Activated CD4-positive, alpha-beta T cell treated with anti-CD3 and anti-CD28 coated beads for 36 hours (primary cell): ENCODE measurements around the gene GCLC. TPM values are rescaled to one million over a fixed set of nuclear protein-coding genes. Genes with fewer than 3 reads are reported as not detected.
"Not testable (repeated sequence)": the region's sequence is repeated elsewhere in the genome, so short reads cannot be mapped to it uniquely, and the experiment has no call there.

Source experiments
- ATAC-seq: fragments of 200-7000 bp; cut with Tn5 transposase; one replicate; pipeline ENCODE4 v1.10.0; 2021; ENCODE audit warnings: mild to moderate bottlenecking, moderate library complexity
- CTCF ChIA-PET: fragments of 350-600 bp; sonication (Branson Sonifier 250); formaldehyde crosslinking; loops from one replicate; lab custom pipeline; 2021; ENCODE audit warnings: antibody characterized with exemption; lab: Charles Lee
- POLR2A ChIA-PET: fragments of 350-600 bp; sonication (Branson Sonifier 250); formaldehyde crosslinking; loops from one replicate; lab custom pipeline; 2021; ENCODE audit warnings: antibody characterized with exemption, inconsistent platforms; lab: Charles Lee
- DNase-seq: peaks from one replicate; pipeline ENCODE4 v3.0.0-alpha.2; 2020
- H3K27ac Mint-ChIP-seq: one replicate; pipeline ENCODE4 v1.8.0; 2021; ENCODE audit warnings: mixed read lengths
- H3K27me3 Mint-ChIP-seq: one replicate; pipeline ENCODE4 v1.8.0; 2021; ENCODE audit warnings: mixed read lengths
- H3K36me3 Mint-ChIP-seq: one replicate; pipeline ENCODE4 v1.8.0; 2021; ENCODE audit warnings: low read depth, mixed read lengths
- H3K4me1 Mint-ChIP-seq: one replicate; pipeline ENCODE4 v1.8.0; 2021; ENCODE audit warnings: mixed read lengths
- H3K4me3 Mint-ChIP-seq: one replicate; pipeline ENCODE4 v1.8.0; 2021; ENCODE audit warnings: mild to moderate bottlenecking, moderate library complexity, mixed read lengths
- H3K9me3 Mint-ChIP-seq: one replicate; pipeline ENCODE4 v1.8.0; 2021; ENCODE audit warnings: low read depth, mixed read lengths
- intact Hi-C, 2 experiments: fragments of 100-400 bp; cut with DNase I in 1 of 2; cut with micrococcal nuclease in 1 of 2; formaldehyde crosslinking; loops; one replicate each; pipeline versions ENCODE4 v1.14.2 to v1.15.1; 2022 to 2024; cut with DNase I, micrococcal nuclease
- total RNA-seq, 2 experiments: library from RNA; stranded (reverse); gene quantifications; one replicate each; pipeline ENCODE4 v1.2.3, GENCODE V29; 2021

GCLC gene
- total RNA-seq, 2 experiments from 2014 or later = 18.2 to 23.5 TPM

GRCh38 chr6:53492860-53493634 lies 51.9 kb downstream of the GCLC start:
- Mint-ChIP-seq H3K4me3 (no peak overlapping the region), H3K36me3 (no peaks in the 10 kb centered on the region), H3K9me3 (no peaks in the 10 kb centered on the region), H3K27ac (no peak overlapping the region), H3K4me1 (peaks cover 24% of the 10 kb centered on the region), H3K27me3 (peaks cover 16% of the 10 kb centered on the region)
- ChIA-PET POLR2A (interaction anchor here (0.6 to 0.7 kb wide), 2 partner anchors 52 to 235 kb away, joined by 3 read pairs; partner anchors contain the start of gene GCLC), CTCF (interaction anchor here (0.6 to 6.9 kb wide), 58 partner anchors 9 to 455 kb away, joined by 3 to 148 read pairs (median 4); partner anchors contain the start of gene GCLC)
- peak; percentile 72 for DNase-seq
- peak; percentile 96 for ATAC-seq
- intact Hi-C loops = loop anchor here (1.0 to 10.0 kb wide), 9 partner anchors 51 to 462 kb away; no protein-coding TSS in a partner anchor

DNA sequence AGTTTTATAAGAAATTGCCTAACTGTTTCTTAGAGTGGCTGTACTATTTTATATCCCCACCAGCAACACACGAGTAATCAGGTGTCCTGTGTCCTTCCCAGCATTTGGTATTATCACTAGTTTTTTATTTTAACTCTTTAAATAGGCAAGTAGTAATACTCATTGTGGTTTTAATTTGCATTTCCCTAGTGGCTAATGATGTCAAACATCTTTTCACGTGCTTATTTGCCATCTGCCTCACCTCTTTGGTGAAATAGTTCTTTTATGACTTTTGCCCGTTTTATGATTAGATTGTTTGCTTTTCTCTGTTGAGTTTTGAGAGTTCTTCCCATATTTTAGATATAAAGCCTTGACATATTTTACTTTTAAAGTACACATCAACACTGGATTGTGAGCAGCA lies 57.8 kb downstream of the GCLC start:
- H3K9me3 Mint-ChIP-seq = no peaks in the 10 kb centered on the region
- H3K36me3 Mint-ChIP-seq = no peaks in the 10 kb centered on the region
- H3K4me3 Mint-ChIP-seq = no peak overlapping the region
- ChIA-PET CTCF (interaction anchor here (1.1 kb wide), 1 partner anchor 315 kb away, joined by 3 read pairs; no protein-coding TSS in a partner anchor), POLR2A (no interaction called here)
- intact Hi-C loops = loop anchor here in 1 of 2 experiments (10.0 kb wide), 2 partner anchors 672 to 762 kb away; no protein-coding TSS in a partner anchor
- H3K4me1 Mint-ChIP-seq = peaks cover 2% of the 10 kb centered on the region
- H3K27me3 Mint-ChIP-seq = peaks cover 29% of the 10 kb centered on the region
- ATAC-seq (no peak), DNase-seq (no peak)
- H3K27ac Mint-ChIP-seq = no peak overlapping the region

DNA sequence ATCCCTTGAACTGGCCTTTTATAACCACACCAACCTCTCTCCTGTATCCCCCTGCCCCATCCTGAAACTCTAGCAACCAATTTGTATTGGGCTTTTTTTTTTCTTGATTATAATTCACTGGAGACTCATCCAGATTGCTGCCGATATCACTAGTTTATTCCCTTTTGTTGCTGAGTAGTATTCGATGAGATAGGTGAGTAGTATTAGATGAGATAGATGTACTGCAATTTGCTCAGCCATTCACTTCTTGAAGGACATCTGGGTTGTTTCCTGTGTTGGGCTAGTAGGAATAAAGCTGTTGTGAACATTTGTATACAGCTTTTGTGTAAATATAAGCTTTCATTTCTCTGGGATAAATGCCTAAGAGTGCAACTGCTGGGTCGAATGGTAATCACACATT lies 58.2 kb downstream of the GCLC start:
- H3K27me3 Mint-ChIP-seq = peaks cover 27% of the 10 kb centered on the region
- ChIA-PET CTCF (no interaction called here), POLR2A (no interaction called here)
- ATAC-seq (no peak), DNase-seq (no peak)
- no peak overlapping the region for H3K27ac Mint-ChIP-seq
- no peak overlapping the region for H3K4me3 Mint-ChIP-seq
- intact Hi-C loops = loop anchor here in 1 of 2 experiments (10.0 kb wide), 2 partner anchors 672 to 762 kb away; no protein-coding TSS in a partner anchor
- no peaks in the 10 kb centered on the region for H3K9me3 Mint-ChIP-seq
- no peaks in the 10 kb centered on the region for H3K36me3 Mint-ChIP-seq
- H3K4me1 Mint-ChIP-seq = peaks cover 4% of the 10 kb centered on the region

DNA sequence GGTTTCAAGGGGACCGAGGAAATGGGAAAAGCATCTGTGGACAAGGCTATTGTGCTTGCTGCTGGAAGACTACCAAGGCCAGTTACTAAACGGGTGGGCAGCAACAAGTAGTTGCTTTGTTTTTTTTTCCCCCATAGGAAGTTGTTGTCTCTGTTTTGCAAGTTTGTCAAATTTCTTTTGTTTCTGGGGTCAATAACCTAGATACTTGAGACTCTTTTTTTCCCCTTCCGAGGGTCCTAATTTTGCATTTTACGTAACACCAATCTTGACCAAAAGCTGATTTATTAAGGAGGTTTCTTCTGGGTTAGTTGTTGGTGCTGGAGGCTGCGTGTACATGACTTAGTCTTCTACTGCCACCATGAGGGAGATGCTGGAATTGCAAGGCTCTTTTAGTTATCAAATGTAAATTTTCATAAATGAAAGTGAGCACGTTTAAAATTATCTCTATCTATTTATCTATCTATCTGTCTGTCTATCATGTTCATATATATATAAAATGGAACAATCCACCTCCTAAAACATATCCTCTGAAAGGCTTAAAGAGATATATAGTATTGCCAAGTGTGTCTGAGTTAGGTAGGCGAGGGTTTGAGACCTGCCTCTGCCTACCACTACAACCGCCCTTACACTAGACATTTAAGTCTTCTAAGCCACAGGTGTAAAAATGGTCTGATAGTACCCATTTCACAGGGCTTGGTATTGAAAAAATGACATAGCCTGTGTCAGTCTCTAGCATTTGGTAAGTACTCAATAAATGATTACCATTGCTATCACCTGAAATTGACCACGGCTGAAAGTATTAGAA lies 60.2 kb downstream of the GCLC start:
- H3K27me3 Mint-ChIP-seq = peaks cover 21% of the 10 kb centered on the region
- no peaks in the 10 kb centered on the region for H3K9me3 Mint-ChIP-seq
- intact Hi-C loops = loop anchor here (1.0 to 10.0 kb wide), 7 partner anchors 42 to 760 kb away; no protein-coding TSS in a partner anchor
- CTCF ChIA-PET = interaction anchor here (0.6 to 4.6 kb wide), 30 partner anchors 8 to 474 kb away, joined by 3 to 69 read pairs (median 4); no protein-coding TSS in a partner anchor
- DNase-seq = peak; percentile 82
- no peak overlapping the region for H3K27ac Mint-ChIP-seq
- H3K36me3 Mint-ChIP-seq = no peaks in the 10 kb centered on the region
- no peak for ATAC-seq
- POLR2A ChIA-PET = interaction anchor here (0.6 to 0.7 kb wide), 2 partner anchors 48 to 234 kb away, joined by 4 to 5 read pairs; no protein-coding TSS in a partner anchor
- H3K4me1 Mint-ChIP-seq = peaks cover 11% of the 10 kb centered on the region
- no peak overlapping the region for H3K4me3 Mint-ChIP-seq

GRCh38 chr6:53483423-53484353 lies 61.2 kb downstream of the GCLC start:
- ATAC-seq (peak; percentile 55), DNase-seq (peak; percentile 34)
- ChIA-PET CTCF (interaction anchor here (0.6 to 4.6 kb wide), 25 partner anchors 9 to 401 kb away, joined by 3 to 69 read pairs (median 4); no protein-coding TSS in a partner anchor), POLR2A (interaction anchor here (0.7 kb wide), 1 partner anchor 19 kb away, joined by 3 read pairs; no protein-coding TSS in a partner anchor)
- H3K4me1 Mint-ChIP-seq = peaks cover 11% of the 10 kb centered on the region
- H3K4me3 Mint-ChIP-seq = no peak overlapping the region
- H3K27me3 Mint-ChIP-seq = peaks cover 19% of the 10 kb centered on the region
- H3K27ac Mint-ChIP-seq = no peak overlapping the region
- intact Hi-C loops = loop anchor here (1.0 to 10.0 kb wide), 7 partner anchors 41 to 759 kb away; no protein-coding TSS in a partner anchor
- no peaks in the 10 kb centered on the region for H3K9me3 Mint-ChIP-seq
- H3K36me3 Mint-ChIP-seq = no peaks in the 10 kb centered on the region

DNA sequence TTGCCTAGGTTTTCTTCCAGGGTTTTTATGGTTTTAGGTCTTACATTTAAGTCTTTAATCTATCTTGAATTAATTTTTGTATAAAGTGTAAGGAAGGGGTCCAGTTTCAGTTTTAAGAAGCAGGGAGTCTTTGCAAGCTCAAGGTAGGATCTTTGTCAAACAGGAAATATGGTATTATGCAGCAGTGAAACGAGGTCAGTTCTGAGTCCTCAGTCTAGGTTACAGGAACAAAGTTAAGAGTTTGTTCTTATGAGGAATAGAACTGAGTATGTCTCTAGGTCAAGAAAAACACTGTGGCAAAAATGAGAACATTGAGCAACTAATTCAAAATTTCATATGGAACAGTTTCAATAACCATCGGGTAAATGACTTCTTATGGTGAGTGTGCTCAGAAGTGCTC lies 63.6 kb downstream of the GCLC start:
- DNase-seq (no peak), ATAC-seq (peak; percentile 33)
- no peaks in the 10 kb centered on the region for H3K9me3 Mint-ChIP-seq
- H3K4me1 Mint-ChIP-seq = peaks cover 11% of the 10 kb centered on the region
- peaks cover 13% of the 10 kb centered on the region for H3K27me3 Mint-ChIP-seq
- H3K4me3 Mint-ChIP-seq = no peak overlapping the region
- CTCF ChIA-PET = interaction anchor here (0.6 to 1.1 kb wide), 3 partner anchors 43 to 199 kb away, joined by 3 read pairs; no protein-coding TSS in a partner anchor
- intact Hi-C loops = loop anchor here (5.0 to 10.0 kb wide), 3 partner anchors 39 to 757 kb away; no protein-coding TSS in a partner anchor
- H3K27ac Mint-ChIP-seq = no peak overlapping the region
- POLR2A ChIA-PET = no interaction called here
- H3K36me3 Mint-ChIP-seq = no peaks in the 10 kb centered on the region

- DNase-seq, H3K9me3 Mint-ChIP-seq, POLR2A ChIA-PET, H3K27ac Mint-ChIP-seq, H3K4me3 Mint-ChIP-seq, ATAC-seq, H3K36me3 Mint-ChIP-seq: not testable (repeated sequence)
- CTCF ChIA-PET = interaction anchor here (0.6 to 1.1 kb wide), 3 partner anchors 44 to 200 kb away, joined by 3 read pairs; no protein-coding TSS in a partner anchor
- intact Hi-C loops = loop anchor here (5.0 to 10.0 kb wide), 3 partner anchors 38 to 756 kb away; no protein-coding TSS in a partner anchor
- Mint-ChIP-seq H3K27me3 (peaks cover 11% of the 10 kb centered on the region), H3K4me1 (peaks cover 11% of the 10 kb centered on the region)
Observed at GRCh38 chr6:53480774-53481173, 64.1 kb downstream of the GCLC start.

DNA sequence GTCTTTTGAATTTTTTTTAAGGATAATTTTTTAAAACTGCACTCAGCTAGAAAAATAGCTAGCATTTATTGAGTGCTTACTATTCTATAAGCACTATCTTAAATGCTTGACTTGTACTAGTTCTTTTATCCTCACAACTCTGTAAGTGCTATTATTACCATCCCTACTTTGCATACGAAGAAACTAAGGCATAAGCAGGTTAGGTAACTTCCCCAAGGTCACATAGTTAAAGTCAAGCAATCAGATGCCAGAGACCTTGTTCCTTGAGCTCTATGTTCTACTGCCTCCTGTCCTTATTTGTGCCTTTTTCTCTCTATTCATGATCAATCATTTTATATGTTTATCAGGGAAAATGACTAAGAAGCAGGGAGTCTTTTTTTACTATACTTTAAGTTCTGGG lies 65.0 kb downstream of the GCLC start:
- CTCF ChIA-PET = interaction anchor here (0.5 to 3.6 kb wide), 5 partner anchors 15 to 307 kb away, joined by 3 to 21 read pairs (median 3); no protein-coding TSS in a partner anchor
- no peak for ATAC-seq
- no peaks in the 10 kb centered on the region for H3K36me3 Mint-ChIP-seq
- DNase-seq = no peak
- no peak overlapping the region for H3K4me3 Mint-ChIP-seq
- H3K9me3 Mint-ChIP-seq = no peaks in the 10 kb centered on the region
- intact Hi-C loops = loop anchor here (5.0 to 10.0 kb wide), 3 partner anchors 38 to 755 kb away; no protein-coding TSS in a partner anchor
- POLR2A ChIA-PET = no interaction called here
- no peak overlapping the region for H3K27ac Mint-ChIP-seq
- H3K4me1 Mint-ChIP-seq = peaks cover 11% of the 10 kb centered on the region
- peaks cover 8% of the 10 kb centered on the region for H3K27me3 Mint-ChIP-seq

- intact Hi-C loops = no loop called here
- DNase-seq (no peak), ATAC-seq (no peak)
- no peak overlapping the region for H3K4me3 Mint-ChIP-seq
- no peaks in the 10 kb centered on the region for H3K9me3 Mint-ChIP-seq
- H3K27me3 Mint-ChIP-seq = no peaks in the 10 kb centered on the region
- peaks cover 9% of the 10 kb centered on the region for H3K4me1 Mint-ChIP-seq
- no peaks in the 10 kb centered on the region for H3K36me3 Mint-ChIP-seq
- CTCF ChIA-PET = interaction anchor here (0.7 to 3.6 kb wide), 5 partner anchors 8 to 304 kb away, joined by 3 to 21 read pairs (median 4); no protein-coding TSS in a partner anchor
- POLR2A ChIA-PET = no interaction called here
- no peak overlapping the region for H3K27ac Mint-ChIP-seq
Observed at GRCh38 chr6:53476964-53477363, 67.9 kb downstream of the GCLC start.

DNA sequence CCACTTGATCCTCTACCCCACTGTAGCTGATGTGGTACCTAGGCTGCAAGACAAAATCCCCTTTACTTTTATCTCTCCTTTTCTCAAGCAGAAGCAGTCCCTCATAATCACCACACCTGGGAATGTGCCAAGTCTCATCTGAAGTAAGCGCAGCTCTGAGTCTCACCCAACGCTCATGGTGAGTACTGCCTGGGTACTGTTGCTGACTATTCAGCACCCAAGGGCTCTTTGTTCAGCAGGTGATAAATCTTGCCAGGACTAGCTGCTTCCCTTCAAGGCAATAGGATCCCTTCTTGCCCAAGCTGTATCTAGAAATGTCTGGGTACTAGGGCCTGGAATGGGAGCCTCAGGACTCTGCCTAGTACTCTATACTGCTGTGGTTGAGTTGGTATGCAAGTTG lies 70.9 kb downstream of the GCLC start:
- Mint-ChIP-seq H3K27ac (no peak overlapping the region), H3K27me3 (no peaks in the 10 kb centered on the region), H3K9me3 (no peaks in the 10 kb centered on the region), H3K4me1 (peaks cover 3% of the 10 kb centered on the region), H3K4me3 (no peak overlapping the region), H3K36me3 (no peaks in the 10 kb centered on the region)
- CTCF ChIA-PET = no interaction called here
- no peak for DNase-seq
- POLR2A ChIA-PET = no interaction called here
- intact Hi-C loops = no loop called here
- no peak for ATAC-seq
